ENCODE results near the gene GOLGA6L6. TPM values are rescaled to one million over a fixed set of nuclear protein-coding genes. Genes with fewer than 3 reads are reported as not detected.

The GOLGA6L6 gene, protein sequence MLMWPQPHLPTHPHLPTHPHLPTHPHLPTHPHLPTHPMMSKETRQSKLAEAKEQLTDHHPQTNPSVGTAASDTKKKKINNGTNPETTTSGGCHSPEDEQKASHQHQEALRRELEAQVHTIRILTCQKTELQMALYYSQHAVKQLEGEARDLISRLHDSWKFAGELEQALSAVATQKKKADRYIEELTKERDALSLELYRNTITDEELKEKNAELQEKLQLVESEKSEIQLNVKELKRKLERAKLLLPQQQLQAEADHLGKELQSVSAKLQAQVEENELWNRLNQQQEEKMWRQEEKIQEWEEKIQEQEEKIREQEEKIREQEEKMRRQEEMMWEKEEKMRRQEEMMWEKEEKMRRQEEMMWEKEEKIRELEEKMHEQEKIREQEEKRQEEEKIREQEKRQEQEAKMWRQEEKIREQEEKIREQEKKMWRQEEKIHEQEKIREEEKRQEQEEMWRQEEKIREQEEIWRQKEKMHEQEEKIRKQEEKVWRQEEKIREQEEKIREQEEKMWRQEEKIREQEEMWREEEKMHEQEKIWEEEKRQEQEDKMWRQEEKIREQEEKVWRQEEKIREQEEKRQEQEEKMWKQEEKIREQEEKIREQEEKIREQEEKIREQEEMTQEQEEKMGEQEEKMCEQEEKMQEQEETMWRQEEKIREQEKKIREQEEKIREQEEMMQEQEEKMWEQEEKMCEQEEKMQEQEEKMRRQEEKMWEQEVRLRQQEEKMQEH
- not detected in 5 replicates for total RNA-seq (2022; extraction: Qiagen RNA extraction)

DNA sequence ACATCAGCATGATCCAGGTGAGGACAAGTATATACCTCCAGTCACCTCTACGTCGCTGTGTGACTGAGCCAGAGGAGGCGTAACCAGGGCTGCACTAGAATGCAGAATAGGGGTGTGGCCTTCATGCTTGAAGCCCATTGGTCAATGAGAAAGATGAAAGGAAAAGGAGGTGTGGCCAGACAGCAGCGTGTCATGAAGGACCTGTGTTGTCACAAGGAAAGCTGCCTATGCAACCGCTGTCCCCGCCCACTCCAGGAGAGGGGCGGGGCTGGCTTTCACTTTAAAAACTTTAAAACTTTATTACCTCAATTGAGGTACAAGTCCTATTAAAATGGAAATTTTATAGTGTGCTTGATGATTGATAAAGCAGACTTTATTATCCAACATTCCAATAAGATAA, at the start of gene GOLGA6L6:
TSS of gene GOLGA6L6 (minus strand) at position 101 of the 400 bp plus-strand sequence. CDS start at position 10, 91 bp downstream.

Measured in A549 treated with dexamethasone at 1 μM for 4 hours (cell line).